ENCODE data around the gene ATP1B2.
"Not testable (repeated sequence)": the region's sequence is repeated elsewhere in the genome, so short reads cannot be mapped to it uniquely, and the experiment has no call there.

Gene ATP1B2

DNA sequence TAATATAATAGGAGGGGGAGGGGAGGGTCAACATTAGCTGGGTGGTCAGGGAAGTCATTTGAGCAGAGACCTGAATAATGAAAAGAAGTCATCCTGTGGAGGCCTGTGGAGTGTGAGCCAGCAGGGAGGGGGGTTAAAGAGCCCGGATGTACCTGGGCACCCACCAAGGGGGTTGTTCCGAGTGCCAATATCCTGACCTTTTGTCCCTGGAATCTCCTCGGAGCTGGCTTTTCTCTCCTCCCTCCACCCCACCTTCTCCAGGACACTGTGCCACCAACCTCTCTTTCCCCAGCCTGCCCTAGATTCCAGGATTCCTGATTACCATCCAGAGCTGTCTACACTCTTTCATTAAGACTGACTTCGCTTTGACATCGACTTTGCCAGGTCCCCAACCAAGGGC is 14.6 kb upstream of the ATP1B2 start:
- DNase-seq: no peak

DNA sequence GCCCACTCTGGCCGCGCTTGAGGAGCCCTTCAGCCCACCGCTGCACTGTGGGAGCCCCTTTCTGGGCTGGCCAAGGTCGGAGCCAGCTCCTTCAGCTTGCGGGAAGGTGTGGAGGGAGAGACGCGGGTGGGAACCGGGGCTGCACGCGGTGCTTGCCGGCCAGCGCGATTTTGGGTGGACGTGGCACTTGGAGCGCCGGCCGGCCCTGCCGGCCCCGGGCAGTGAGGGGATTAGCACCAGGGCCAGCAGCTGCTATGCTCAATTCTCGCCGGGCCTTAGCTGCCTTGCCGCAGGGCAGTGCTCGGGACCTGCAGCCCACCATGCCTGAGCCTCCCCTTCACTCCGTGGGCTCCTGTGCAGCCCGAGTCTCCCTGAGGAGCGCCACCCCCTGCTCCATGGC is 9.9 kb upstream of the ATP1B2 start:
- DNase-seq: no peak

DNA sequence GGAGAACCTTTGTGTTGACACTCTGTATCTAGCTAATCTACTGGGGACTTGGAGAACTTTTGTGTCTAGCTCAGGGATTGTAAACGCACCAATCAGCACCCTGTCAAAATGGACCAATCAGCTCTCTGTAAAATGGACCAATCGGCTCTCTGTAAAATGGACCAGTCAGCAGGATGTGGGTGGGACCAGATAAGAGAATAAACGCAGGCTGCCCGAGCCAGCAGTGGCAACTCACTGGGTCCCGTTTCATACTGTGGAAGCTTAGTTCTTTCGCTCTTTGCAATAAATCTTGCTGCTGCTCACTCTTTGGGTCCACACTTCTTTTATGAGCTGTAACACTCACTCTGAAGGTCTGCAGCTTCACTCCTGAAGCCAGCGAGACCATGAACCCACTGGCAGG is 9.1 kb upstream of the ATP1B2 start:
- DNase-seq: not testable (repeated sequence)

DNA sequence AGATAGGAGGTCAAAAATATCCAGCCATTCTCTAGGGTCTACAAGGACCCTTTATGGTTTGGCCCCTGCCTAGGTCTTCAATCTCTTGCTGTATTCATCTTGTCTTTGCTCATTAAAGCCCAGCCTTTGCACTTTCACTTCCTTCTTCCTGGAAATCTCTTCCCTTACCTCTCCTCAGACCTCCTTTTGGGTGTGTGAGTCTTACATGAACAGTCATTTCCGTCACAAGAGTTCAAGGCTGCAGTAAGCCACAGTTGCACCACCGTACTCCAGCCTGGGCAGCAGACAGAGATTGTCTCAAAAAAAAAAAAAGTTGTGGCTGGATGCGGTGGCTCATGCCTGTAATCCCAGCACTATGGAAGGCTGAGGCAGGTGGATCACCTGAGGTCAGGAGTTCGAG is 6.0 kb upstream of the ATP1B2 start:
- DNase-seq: no peak

DNA sequence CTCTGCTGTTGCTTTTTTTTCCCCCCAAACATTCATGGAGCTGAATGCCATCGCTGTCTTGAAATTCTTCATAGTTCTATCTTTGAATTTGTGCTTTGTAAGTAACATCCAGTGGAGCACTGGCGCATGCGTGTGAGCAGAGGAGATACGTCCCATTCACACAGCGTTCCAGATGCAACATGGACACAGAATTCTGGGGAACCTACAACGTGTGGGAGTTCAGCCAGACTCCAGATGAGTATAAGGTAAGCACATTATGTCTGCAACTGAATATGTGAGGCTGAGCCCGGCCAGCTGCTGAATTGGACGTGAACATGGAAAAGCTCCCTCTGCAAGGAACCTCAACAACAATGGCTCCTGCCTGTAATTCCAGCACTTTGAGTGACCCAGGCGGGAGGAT is 4.3 kb upstream of the ATP1B2 start:
- no peak for DNase-seq

DNA sequence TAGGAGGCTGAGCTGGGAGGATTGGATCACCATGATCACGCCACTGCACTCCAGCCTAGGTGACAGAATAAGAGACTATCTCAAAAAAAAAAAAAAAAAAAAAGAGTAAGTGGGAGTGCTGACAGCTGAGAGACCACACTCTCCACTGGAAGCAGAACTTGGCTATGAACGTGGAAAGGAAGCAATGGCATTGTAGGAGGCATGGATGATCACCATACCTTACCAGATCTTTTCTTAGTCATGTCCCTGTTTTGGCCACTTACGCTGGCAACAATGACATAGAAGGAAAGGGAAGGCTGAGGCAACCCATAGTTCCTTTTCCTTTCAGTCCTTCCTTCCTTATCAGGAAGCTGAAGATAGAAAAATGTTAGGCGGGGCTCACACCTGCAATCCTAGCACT is 3.7 kb upstream of the ATP1B2 start:
- DNase-seq: no peak

DNA sequence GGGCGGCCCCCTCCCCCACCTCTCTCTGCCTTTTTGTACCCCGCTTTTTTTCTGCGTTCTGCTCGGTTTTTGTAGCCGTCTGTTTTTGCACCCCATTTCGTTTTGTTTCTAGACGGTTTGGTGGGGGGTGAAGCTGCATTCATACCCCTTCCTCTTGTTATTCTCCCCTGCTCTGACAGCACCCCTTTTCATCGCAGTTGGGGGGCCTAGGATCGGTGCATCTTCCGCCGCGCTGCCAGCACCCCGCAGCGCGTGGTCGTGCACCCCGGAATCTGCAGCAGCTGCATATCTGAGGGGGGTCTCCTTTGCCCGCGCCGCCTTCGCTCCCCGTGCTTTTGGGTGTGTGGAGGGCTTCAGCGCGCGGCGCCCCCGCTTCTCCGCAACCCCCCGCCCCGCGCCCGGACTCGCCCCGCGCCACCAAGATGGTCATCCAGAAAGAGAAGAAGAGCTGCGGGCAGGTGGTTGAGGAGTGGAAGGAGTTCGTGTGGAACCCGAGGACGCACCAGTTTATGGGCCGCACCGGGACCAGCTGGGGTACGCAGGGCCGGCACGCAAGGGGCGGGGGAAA is 455 bp downstream of the ATP1B2 start:
- DNase-seq: no peak

DNA sequence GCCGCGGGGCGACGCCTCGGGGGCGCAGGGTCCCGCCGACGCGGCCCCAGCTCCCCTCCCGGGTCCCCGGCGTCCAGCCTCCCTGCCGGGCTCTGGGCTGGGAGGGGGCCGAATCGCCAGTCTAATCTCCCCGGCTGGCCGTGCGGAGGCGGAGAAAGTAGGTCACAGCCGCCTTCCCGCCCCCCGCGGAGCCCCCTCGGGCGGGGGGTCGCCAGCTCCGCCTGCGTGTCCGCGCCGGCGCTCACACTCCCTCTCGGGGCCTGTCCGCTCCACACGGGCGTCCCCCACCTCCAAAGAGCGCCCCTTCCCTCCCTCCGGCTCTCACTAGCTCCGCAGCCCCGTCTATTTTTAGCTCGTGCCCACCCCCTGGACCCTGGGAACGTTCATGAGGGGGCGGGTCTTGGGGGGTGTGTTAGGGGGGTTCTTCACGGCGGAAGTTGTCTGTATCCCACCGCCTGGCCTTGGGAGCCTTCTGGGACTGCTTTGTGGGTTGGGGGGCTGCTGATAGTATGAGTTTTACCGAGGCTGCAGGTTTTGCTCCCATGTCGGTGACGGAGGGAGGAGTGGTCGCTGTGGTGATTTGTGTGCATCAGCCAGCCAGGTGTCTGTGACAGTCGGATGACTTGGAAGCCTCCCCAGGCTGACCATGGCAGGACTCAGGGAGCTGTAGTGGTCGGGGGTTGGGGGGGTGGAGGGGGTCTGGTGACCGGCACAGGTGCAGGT is 1.1 kb downstream of the ATP1B2 start:
- no peak for DNase-seq

DNA sequence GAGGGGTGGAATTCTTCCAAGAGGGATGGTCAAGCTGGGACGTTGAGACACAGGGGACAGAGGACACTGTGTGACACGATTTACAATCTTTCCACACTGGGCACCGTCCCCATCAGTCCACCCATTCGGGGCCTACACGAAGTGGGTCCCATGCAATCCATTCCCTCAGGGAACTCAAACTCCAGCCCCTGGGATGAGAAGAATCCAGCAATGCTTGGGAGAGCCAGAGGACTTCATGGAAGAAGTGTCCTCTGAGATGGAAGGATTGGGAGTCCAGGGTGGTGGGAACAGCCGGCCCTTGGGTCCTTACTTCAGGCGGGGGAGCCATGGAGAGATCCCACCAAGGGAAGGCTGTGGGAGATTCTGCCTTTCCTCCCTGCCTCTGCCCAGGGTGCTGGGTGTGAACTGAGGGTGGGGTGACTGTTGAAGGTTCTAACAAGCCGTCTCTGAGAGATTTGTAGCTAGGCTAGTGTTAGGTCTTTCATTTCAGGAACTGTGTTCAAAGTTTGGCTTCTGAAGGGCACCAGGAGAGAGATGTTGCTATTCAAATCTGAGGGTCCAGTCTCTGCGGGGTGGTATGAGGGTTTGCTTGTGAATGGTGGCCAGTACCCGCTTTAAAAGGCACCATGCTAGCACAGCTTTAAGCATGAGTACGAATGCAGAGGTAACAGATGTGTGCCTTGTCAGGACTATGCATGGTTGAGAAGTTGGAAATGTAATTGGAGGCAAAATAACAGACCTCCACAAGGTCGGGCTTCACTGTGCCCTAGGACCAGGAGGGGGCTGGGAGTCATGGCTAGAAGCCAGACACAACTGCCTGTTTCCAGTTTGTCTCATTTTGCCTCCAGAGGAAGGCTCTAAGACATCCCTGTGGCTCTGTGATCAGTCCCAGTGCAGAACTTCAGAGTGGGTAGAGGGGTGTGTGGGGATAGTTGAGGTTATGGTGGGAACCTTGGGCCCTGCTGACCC is 1.9 kb downstream of the ATP1B2 start:
- DNase-seq: no peak

DNA sequence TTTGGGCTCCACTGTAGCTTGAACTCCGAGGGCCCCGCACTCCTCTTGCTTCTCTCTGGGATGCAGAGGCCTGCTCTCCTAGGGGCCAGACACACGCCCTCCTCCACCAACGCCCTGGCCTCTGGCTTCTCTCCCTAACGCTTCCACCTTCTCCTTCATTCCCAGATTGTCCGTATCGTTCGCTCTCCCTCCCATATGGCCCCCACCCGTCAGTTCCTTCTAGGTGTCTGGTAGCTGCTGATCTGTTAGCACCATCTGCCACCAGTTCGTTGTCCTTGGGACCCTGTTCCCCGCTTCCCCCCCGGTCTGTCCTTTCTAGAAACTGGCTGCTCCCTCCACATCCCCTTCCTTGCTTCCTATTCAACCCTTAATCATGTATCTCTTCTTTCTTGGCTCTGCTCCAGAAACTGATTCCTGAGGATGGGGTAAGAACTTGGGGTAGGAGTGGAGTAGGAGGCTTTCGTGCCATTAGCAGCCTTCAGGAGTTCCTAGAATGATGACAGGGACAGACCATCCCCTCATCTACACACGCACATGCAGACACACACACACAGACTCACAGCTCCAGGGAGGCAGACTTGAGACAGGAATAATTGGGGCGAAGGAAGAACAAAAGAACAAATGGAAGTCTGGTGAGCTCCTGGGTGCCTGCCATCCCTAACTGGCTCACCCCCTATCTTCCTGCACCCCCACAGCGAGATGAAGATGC is 4.3 kb downstream of the ATP1B2 start:
- DNase-seq: no peak

DNA sequence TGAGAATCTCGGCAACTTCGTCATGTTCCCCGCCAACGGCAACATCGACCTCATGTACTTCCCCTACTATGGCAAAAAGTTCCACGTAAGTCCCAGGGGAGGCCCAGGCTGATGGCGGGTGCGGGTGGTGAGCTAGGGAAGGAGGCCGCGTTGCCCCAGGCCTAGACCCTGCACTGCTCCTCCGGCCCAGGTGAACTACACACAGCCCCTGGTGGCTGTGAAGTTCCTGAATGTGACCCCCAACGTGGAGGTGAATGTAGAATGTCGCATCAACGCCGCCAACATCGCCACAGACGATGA is 4.8 kb downstream of the ATP1B2 start:
- no peak for DNase-seq

DNA sequence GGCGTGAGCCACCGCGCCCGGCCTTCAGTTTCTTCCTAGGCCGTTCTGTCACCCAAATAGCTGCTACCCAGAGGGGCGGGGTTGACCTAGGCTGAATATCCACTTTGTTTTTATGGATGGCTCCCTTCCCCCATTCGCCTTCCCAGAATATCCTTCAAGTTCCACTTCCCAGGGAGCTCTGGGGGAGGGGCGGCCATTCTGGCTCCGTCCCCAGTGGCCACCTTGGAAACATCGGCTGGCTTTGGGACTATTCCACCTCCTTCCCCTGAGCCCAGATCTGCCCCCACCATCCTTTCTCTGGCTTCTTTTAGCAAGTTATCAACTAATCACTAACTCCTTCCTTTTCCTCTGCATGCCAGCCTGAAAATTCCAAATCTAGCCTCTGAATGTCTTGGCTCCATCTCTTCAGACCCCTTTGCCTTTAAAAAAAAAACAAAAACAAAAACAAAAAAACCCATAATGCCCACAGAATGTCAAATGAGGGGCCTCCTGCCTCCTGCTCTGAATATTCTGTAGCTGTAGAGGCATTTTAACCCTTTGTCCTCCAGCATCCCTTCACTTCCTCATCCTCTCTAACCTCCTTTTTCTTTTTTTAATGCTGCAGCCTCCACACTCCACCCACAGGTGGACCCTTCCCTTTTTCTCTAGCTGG is 6.4 kb downstream of the ATP1B2 start:
- no peak for DNase-seq

DNA sequence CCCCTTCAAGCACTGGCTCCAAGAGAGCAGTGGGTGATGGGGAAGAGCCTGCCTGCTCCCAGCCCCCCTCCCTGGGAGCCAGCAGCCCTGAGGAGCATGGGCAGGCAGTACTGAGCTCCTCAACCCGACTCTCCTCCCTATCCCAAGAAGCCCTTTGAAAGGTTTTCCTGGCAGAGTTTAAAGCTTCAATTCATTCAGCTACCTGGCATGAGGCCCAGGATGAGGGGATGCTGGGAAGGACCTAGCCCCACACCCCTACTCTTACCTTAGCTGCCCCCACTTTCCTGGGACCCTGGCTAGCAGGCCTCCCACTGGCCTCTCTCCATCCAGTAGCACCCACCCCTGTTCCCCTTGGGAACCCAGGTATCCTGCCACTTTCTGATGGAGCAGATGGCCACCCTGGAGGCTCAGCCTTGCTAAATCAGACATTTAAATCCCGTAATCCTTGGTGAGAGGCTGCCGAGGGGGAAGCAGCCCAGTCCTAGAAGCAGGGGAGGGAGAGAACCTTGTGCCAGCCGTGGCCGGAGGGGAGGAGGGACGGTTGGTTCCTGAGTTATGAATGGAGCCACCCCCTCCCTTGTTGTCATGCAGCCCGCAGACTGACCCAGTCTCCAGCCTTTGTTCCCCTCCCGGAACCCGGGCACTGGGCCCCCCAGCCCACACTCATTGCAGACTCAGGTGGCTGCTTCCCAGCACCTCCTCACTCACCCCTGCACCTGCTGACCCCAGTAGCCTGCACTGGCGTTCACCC is 17.1 kb downstream of the ATP1B2 start:
- DNase-seq: no peak

DNA sequence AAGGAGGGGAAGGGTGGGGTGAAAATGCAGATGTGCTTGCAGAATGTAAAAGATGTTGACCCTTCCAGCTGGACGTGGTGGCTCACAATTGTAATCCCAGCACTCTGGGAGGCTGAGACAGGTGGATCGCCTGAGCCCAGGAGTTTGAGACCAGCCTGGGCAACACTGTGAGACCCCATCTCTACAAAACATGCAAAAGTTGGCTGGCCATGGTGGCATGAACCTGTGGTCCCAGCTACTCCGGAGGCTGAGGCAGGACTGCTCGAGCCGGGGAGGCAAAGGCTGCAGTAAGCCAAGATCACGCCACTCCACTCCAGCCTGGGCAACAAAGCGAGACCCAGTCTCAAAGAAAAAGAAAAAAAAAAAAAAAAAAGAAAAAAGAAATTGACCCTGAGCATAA is 17.8 kb downstream of the ATP1B2 start:
- no peak for DNase-seq

DNA sequence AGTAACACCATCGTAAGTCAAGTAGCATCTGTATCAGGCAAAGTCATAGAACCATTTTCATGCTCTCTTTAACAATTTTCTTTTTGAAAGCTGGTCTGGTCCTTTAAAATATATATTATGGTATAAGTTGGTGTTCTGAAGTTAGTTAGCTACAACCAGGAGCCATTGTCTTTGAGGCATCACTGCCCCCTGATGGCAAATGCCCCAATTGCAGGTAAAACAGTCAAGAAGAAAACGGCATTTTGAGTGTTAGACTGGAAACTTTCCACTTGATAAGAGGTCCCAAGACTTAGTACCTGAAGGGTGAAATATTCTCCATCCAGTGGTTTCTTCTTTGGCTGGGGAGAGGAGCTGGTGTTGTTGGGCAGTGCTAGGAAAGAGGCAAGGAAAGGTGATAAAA is 22.5 kb downstream of the ATP1B2 start:
- no peak for DNase-seq

DNA sequence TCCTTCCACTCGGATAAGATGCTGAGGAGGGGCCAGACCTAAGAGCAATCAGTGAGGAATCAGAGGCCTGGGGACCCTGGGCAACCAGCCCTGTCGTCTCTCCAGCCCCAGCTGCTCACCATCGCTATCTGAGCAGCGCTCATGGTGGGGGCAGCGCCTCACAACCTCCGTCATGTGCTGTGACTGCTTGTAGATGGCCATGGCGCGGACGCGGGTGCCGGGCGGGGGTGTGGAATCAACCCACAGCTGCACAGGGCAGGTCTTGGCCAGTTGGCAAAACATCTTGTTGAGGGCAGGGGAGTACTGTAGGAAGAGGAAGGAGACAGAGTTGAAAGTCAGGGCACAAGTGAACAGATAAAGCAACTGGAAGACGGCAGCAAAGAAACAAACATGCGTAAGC is 24.2 kb downstream of the ATP1B2 start:
- DNase-seq: no peak

DNA sequence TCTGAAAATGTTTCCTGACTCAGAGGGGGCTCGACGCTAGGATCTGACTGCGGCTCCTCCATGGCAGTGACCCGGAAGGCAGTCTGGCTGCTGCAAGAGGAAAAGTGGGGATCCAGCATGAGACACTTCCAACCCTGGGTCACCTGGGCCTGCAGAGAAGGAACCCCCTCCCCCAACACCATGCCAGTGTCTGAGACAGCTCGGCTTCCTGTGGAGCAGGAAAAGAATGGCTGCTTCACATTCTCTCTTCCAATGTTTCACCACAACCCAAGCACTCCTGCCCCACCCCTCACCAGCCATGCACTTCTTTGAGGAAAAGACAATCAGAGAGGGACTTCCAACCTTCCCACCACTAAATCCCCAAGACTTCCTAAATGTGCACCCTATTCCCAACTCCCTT is 25.8 kb downstream of the ATP1B2 start:
- DNase-seq: no peak

DNA sequence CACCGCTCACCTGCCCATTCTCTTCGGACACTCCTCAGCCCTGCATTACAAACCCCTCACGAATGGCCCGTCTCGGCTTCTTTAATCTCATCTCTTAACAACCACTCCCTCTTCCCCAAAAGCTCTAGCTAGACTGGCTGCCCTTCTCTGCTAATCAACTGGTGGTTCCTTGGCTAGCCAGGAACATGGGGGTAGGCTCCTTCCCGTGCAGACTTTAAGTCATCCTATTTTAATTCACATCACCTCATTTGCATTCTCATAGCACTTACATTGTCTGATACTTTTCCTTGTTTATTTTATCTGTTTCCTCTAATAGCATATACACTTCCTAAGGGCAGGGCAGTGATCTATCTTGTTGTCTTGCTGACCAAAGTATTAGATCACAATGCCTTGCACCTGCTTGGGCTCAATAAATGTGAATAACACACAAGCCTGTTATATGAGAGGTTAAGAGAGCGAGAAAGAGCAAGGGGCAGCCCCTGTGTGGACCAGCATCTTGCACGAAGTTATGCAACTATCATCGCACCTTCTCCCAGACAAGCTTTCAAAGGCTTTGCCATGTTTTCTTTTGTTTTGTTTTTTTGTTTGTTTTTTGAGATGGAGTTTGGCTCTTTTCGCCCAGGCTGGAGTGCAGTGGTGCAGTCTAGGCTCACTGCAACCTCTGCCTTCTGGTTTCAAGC is 26.8 kb downstream of the ATP1B2 start:
- DNase-seq: no peak

DNA sequence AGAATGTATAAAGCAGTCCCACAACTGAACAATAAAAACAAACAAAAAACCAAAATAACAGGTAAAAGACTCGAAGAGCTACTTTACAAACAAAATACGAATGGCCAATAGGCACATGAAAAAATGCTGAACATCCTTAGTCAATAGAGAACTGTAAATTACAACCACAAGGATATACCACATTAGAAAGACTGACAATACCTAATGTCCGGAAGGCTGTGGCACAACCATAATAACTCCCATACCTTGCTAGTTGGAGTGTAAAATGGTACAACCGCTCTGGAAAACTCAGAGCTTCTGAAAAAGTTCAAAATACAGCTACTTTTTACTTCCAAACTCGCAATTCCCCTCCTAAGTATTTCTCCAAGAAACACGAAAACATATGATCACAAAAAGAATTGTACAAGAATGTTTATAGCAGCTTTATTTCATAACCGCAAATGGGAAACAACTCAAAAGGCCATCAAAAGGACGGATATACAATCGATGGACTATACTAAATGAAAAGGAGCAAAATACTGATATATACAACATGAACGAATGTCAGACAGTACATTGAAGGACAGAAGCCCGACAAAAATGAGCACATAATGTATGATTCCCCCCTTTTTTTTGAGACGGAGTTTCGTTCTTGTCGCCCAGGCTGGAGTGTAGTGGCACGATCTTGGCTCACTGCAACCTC is 34.3 kb downstream of the ATP1B2 start:
- DNase-seq: no peak

DNA sequence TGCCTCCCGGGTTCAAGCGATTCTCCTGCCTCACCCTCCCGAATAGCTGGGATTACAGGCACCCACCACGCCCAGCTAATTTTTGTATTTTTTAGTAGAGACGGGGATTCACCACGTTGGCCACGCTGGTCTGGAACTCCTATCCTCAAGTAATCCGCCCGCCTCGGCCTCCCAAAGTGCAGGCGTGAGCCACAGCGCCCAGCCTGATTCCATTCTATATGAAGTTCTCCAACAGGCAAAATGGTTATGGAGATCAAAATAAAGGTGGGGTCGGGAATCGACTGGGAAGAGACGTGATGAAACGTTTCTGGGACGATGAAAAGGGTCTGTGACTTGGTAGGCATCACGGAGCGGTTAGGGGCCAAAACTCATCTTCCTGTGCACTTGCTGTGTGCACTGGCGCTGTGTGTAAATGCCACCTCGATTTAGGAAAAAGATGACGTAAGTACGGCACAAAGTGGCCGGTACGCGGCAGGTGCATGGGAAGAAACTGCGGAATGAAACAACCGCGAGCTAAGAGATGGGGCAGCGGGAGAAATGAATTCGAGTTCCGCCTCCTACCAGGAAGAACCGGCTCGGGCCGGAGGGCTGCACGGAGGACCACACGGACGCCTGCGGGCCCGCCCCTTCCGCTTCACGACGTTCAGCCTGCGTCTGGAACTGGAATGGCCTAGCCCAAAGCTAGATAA is 35.0 kb downstream of the ATP1B2 start:
- peak; percentile 66 for DNase-seq

Data from GOT3 (cell line).